Stimulated activated CD8-positive, alpha-beta memory T cell treated with anti-CD3 and anti-CD28 coated beads, Interleukin-7, amount 100 ng/mL, for 1 hour (primary cell): Measurements from ENCODE around the gene NALCN.

ENCODE experiments used
- DNase-seq, 2 donors: peaks; one replicate each; pipeline ENCODE4 v3.0.0-alpha.2; 2020; ENCODE audit warnings: low read depth in 2 of 2

The NALCN gene

DNA sequence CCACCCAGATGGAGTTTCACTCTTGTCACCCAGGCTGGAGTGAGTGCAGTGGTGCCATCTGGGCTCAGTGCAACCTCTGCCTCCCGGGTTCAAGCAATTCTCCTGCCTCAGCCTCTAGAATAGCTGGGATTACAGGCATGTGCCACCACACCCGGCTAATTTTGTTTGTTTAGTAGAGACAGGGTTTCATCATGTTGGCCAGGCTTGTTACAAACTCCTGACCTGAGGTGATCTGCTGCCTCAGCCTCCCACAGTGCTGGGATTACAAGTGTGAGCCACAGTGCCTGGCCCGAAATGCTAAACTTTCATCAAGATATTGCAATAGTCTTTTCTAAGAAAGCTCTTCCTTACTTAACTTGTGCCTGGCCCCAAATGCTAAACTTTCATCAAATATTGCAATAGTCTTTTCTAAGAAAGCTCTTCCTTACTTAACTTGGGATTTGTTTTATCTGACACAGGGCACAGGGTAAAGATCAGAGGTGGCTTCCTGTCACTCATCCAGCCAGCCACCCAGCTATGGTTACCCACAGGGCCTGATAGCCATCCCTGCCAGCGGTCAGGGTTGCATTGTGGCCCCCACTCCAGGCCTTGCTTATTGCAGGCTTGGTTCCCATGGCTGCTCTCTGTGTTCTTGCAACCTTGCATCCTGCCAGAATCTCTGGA lies 389.4 kb downstream of the NALCN start:
- DNase-seq = no peak

DNA sequence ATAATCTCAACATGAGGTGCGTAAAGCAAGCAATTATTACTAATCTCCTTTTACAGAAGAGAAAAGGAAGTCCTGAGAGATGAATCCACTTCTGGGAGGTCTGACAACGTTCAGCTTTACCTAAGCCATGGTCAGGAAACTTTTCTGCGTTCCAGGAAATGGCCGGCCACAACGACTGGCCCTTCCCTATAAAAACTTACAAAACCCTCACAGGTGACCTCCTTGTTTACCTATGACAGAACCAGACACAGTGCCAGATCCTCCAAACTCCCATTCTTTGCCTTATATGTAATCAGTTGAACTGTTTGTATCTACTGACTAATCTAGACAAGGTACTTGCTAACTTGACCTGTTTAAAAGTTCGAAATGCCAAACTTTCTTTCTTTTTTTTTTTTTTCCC lies 390.0 kb downstream of the NALCN start:
- no peak for DNase-seq

DNA sequence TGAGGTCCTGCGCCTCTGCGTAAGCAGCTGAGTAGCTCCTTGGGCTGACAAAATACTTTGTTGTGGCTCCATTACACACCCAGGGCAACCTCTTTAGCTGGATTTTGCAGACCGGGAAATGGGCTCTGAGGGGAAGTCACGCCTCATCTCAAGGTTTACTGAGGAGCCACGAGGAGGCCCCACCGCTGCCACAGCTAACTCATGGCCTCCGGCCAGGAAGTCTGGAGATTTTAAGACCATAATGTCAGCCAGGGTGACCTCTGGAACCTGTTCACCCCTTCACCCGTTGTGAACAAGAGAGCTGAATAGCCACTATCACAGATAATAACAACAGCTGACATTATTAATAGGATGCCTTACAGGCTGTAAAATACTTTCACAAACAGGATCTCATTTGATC lies 390.4 kb downstream of the NALCN start:
- no peak for DNase-seq

DNA sequence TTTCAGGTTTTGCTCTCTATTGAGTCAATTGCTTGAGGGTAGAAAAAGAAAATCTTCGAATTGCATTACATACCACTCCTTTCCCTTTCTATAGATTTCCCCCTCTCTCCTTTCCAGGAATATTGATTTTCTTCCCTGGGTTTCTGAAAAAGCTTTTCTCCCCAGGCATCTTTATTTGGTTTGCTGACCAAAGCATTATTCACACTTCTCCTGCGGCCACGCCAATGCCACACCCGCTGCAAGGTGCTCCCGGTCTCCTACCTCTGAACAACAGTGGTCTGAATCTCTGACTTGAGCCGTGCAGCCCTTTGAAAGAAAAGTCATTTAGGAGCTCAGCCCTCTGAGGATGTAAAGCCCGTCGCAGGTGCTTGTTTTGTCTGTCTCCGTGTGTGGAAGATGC lies 390.8 kb downstream of the NALCN start:
- DNase-seq = no peak

DNA sequence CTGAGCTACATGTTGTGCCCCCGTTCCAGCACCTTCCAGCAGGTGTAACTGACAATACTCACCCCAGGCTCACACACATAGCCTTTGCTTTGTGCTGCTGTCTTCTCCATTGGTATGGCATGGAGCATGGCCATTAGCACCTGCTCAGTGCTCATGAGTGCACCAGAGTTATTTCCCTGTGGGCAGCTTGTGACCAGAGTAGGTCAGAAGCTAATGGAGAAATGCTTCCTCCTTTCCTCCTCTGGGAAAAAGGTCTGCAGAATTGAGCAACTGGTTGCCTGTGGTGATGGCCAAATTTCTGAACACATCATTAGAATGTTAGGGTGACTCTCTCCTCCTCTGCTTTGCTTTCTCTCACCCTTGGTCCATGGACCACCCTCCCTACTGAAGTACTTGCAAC lies 397.2 kb downstream of the NALCN start:
- DNase-seq = no peak

DNA sequence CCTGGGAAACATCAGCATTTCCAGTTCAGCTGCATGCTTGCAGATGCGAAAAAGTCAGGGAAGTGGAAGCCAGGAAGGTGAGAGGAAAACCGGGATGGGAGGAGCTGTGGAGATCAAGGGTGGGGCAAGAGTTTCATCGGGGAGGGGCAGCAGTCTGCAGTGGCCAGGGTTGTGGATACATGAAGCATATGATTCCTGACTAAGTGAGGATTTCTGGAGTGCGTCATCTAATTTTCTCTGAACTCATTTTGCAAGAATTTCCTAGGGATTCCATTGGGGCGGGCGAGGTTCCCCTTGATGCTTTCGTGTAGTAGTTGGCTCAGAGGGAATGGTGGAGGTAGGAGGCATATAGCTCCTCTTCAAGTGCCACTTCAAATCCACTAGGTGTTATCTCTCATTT lies 397.6 kb downstream of the NALCN start:
- DNase-seq = no peak

DNA sequence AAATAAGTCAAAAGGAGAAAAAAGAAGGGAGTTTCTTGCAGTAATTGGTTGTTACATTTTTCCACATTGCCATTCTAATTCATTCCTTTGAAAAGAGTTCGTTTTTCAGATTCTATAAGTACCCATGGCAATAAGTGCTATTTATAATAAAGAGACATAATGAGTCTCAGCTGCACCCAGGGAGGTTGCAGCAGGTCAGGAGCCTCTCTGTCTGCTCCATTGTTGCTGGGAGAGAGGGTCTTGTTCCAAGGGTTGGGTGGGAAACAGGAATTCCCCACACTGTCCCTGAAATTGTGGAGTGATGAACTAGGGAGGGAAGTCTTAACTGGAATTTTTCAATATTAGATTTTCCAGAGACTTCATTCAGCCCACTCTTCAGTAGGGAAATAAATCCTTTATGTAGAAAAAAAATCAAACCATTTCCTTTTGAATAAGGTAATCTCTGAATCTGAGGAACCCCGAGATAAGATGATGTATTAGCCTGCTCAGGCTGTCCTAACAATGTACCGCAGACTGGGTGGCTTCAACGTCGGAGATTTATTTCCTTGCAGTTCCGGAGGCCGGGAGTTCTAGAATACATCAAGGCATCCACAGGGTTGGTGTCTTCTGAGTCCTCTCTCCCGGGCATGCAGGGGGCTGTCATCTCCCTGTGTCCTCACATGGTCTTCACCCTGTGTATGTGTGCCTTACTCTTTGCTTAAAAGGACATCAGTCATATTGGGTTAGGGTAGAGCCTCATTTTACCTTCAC lies 399.0 kb downstream of the NALCN start:
- no peak for DNase-seq

DNA sequence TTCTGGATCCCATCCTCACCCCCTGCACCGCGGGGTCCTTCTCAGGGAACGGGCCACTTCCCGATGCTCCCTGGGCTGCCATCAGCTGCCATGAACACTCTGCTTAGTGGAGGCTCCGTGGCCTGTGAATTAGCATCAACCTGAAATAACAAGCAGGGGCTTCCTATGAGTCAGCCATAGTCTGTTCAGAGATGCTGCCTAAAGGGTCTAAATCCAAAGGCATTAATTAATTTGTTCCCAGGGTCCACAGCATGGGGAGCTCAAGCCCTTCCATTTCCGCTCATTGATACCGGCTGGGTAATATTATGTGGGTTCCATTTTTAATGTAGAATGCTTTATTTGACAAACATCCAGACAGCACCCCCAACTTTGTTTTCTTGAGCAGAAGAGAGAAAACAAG lies 399.8 kb downstream of the NALCN start:
- DNase-seq = no peak

DNA sequence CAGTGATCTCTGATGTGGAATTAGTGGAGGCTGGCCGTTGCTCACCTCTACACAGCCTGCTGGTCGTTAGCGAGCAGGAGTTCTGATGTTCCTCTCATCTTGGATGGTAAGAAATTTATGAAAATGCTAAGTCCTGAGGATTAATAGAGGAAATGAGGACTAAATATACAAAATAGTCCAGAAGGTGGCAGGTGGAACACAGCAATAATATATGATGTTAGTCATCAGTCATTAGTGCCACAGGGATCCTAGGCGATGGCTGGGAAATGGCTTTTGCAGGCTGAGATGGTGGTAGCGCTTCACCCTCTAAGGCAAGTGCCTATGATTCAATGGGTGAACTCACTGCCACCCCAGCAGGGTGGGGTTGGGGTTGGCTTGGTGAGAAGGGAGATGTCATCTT lies 403.1 kb downstream of the NALCN start:
- no peak for DNase-seq

DNA sequence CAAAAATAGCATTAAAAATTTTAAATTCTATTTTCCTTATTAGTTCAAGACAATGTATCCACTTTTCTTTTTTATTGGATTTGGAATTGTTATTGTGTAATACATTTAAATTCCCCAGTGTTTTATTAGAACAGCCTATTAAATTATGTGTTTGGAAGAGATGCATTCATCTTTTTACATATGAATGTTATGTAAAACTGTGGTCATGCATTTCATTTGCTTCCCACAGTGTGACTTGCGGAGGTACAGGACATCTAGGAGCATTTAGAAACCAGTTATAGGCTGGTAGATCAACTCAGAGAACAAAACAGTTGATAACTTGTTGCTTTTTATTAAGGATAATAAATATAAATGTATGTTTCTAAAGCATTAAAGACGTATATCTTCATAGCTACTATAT lies 406.2 kb downstream of the NALCN start:
- no peak for DNase-seq

DNA sequence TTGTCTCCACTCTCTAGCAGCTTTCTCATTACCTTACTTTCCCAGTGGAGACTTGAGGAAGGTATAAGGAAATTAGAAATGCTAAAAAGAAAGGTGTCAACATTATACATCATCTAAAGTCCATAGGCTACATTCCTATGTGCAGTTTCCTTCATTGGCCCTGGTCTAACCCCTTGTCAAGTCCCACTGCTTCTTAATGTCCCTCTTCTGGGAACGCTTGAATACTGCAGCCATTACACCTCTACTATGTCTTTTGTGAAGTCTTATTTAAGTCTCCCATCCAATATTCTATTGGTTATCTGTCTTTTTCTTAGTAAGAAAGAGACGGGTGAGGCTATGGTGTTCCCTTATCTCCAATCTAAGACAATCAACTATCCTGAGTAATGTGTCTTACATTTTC lies 409.1 kb downstream of the NALCN start:
- no peak for DNase-seq
